Right cardiac atrium (tissue), 5 donors: ENCODE data around the gene SLC46A1. TPM values are rescaled to one million over a fixed set of nuclear protein-coding genes. Genes with fewer than 3 reads are reported as not detected.

Source experiments
- ATAC-seq, 2 donors: fragments of 200-7000 bp; cut with Tn5 transposase; one replicate each; pipeline versions ENCODE4 v1.8.0 to v1.9.1; 2020; ENCODE audit warnings: moderate library complexity in 2 of 2, mild to moderate bottlenecking in 1 of 2
- DNase-seq, 3 donors: peaks; one replicate each; pipeline ENCODE4 v3.0.0-alpha.2; 2020
- H3K27ac ChIP-seq: one replicate; pipeline ENCODE4 v1.5.1; 2013; ENCODE audit warnings: mild to moderate bottlenecking, low read length, control low read depth, moderate library complexity
- H3K27me3 ChIP-seq: one replicate; pipeline ENCODE4 v1.6.1; 2013; ENCODE audit not compliant: control insufficient read depth, insufficient read depth
- H3K4me1 ChIP-seq: one replicate; pipeline ENCODE4 v1.6.1; 2013; ENCODE audit warnings: low read length; ENCODE audit not compliant: control insufficient read depth, insufficient read depth
- H3K4me3 ChIP-seq: one replicate; pipeline ENCODE4 v1.5.1; 2013; ENCODE audit warnings: low read length, control low read depth
- H3K9me3 ChIP-seq: one replicate; pipeline ENCODE4 v1.6.1; 2013; ENCODE audit warnings: low read length; ENCODE audit not compliant: control insufficient read depth
- WGBS: extraction: QIAGEN DNeasy Blood & Tissue Kit; methylation state at CpG from one replicate; pipeline ENCODE4 v1.1.7; 2013; 5-methylcytosine and 5-hydroxymethylcytosine counted together
- intact Hi-C, 4 donors: fragments of 100-400 bp; cut with DNase I; formaldehyde crosslinking; loops; one replicate each; pipeline versions ENCODE4 v1.11.0 to v1.14.0; 2022 to 2023
- polyA plus RNA-seq: library from polyadenylated mRNA; stranded (reverse); fragments of 200-250 nt; gene quantifications from one replicate; pipeline ENCODE4 v1.2.3, GENCODE V29; 2013
- total RNA-seq, 4 donors: library from RNA; stranded (reverse); fragmentation: NEBNext Ultra II Directional; extraction: Animal tissue kit (Norgen Biotek cat#: 25700); gene quantifications; one replicate each; pipeline ENCODE4 v1.2.1, GENCODE V29; 2021
- donor health status: healthy with polysubstance abuse.
- donor health status: DM: no; HTN: yes; CAD: no.
- donor health status: DM: no; HTN: no; CAD: no.
- donor health status: DM: no; HTN: yes; CAD: no; lungs with severe emphysema.
- donor health status: DM: yes; HTN: yes; CAD: no.

Gene SLC46A1
- total and polyA plus RNA-seq, 5 donors = 3.0 to 9.2 (median 7.0) TPM

GRCh38 chr17:28404007-28404406 is 2.0 kb downstream of the SLC46A1 start:
- intact Hi-C loops = no loop called here
- no peak overlapping the region for H3K27ac ChIP-seq
- H3K9me3 ChIP-seq = no peaks in the 10 kb centered on the region

GRCh38 chr17:28402844-28403243 is 3.2 kb downstream of the SLC46A1 start:
- DNase-seq (no peak), ATAC-seq (no peak)
- H3K27ac ChIP-seq = no peak overlapping the region
- 90% methylated on average over 6 of the region's 6 CpGs for WGBS
- H3K27me3 ChIP-seq = no peaks in the 10 kb centered on the region
- H3K4me3 ChIP-seq = no peak overlapping the region
- intact Hi-C loops = no loop called here
- no peaks in the 10 kb centered on the region for H3K9me3 ChIP-seq
- H3K4me1 ChIP-seq = no peaks in the 10 kb centered on the region

More at GRCh38 chr17:28404007-28404406, 2.0 kb downstream of the SLC46A1 start:
- H3K4me1 ChIP-seq = no peaks in the 10 kb centered on the region
- H3K4me3 ChIP-seq = no peak overlapping the region
- ATAC-seq (no peak), DNase-seq (no peak)
- no peaks in the 10 kb centered on the region for H3K27me3 ChIP-seq
- 75% methylated on average over 2 of the region's 2 CpGs for WGBS

GRCh38 chr17:28402224-28402630 is 3.8 kb downstream of the SLC46A1 start:
- H3K4me1 ChIP-seq = no peaks in the 10 kb centered on the region
- H3K27ac ChIP-seq = no peak overlapping the region
- 36% methylated on average over 3 of the region's 3 CpGs for WGBS

GRCh38 chr17:28399808-28400207 is 6.2 kb downstream of the SLC46A1 start:
- Histone ChIP-seq H3K27ac (no peak overlapping the region), H3K4me3 (no peak overlapping the region), H3K9me3 (no peaks in the 10 kb centered on the region), H3K27me3 (no peaks in the 10 kb centered on the region), H3K4me1 (no peaks in the 10 kb centered on the region)
- no peak for DNase-seq
- intact Hi-C loops = no loop called here
- ATAC-seq = no peak
- WGBS = 91% methylated on average over 4 of the region's 4 CpGs

More at GRCh38 chr17:28402224-28402630, 3.8 kb downstream of the SLC46A1 start:
- no peaks in the 10 kb centered on the region for H3K9me3 ChIP-seq
- no peak overlapping the region for H3K4me3 ChIP-seq
- no peak for ATAC-seq
- no peak for DNase-seq
- H3K27me3 ChIP-seq = no peaks in the 10 kb centered on the region
- intact Hi-C loops = no loop called here

GRCh38 chr17:28398280-28398981 is 7.6 kb downstream of the SLC46A1 start:
- no peak for DNase-seq
- intact Hi-C loops = no loop called here
- peak in 1 of 2 donors; percentile 14 for ATAC-seq
- Histone ChIP-seq H3K9me3 (no peaks in the 10 kb centered on the region), H3K27me3 (no peaks in the 10 kb centered on the region), H3K4me3 (no peak overlapping the region), H3K27ac (no peak overlapping the region), H3K4me1 (no peaks in the 10 kb centered on the region)
- WGBS = 66% methylated on average over 6 of the region's 6 CpGs

GRCh38 chr17:28397687-28398279 is 8.2 kb downstream of the SLC46A1 start:
- H3K27me3 ChIP-seq = no peaks in the 10 kb centered on the region
- no peak overlapping the region for H3K27ac ChIP-seq
- H3K9me3 ChIP-seq = no peaks in the 10 kb centered on the region
- no peaks in the 10 kb centered on the region for H3K4me1 ChIP-seq
- no peak overlapping the region for H3K4me3 ChIP-seq
- intact Hi-C loops = no loop called here
- ATAC-seq (no peak), DNase-seq (no peak)
- 70% methylated on average over 7 of the region's 7 CpGs for WGBS

- no peak overlapping the region for H3K4me3 ChIP-seq
- no peaks in the 10 kb centered on the region for H3K9me3 ChIP-seq
- H3K27me3 ChIP-seq = no peaks in the 10 kb centered on the region
- intact Hi-C loops = no loop called here
- 99% methylated on average over 3 of the region's 3 CpGs for WGBS
- H3K27ac ChIP-seq = no peak overlapping the region
- DNase-seq (no peak), ATAC-seq (no peak)
- no peaks in the 10 kb centered on the region for H3K4me1 ChIP-seq
These were observed 8.7 kb downstream of the SLC46A1 start for GRCh38 chr17:28397275-28397674.

- H3K4me1 ChIP-seq = no peaks in the 10 kb centered on the region
- ATAC-seq = peak in 1 of 2 donors; percentile 7
- 75% methylated on average over 6 of the region's 6 CpGs for WGBS
These were observed 9.3 kb downstream of the SLC46A1 start for GRCh38 chr17:28396635-28397239.

GRCh38 chr17:28395968-28396367 is 10.0 kb downstream of the SLC46A1 start:
- peak; percentile 5 to 8 for ATAC-seq
- WGBS = 91% methylated on average over 6 of the region's 6 CpGs
- no peaks in the 10 kb centered on the region for H3K27me3 ChIP-seq
- intact Hi-C loops = no loop called here
- H3K27ac ChIP-seq = no peak overlapping the region
- H3K4me3 ChIP-seq = no peak overlapping the region
- DNase-seq = no peak
- no peaks in the 10 kb centered on the region for H3K9me3 ChIP-seq
- no peaks in the 10 kb centered on the region for H3K4me1 ChIP-seq

More at GRCh38 chr17:28396635-28397239, 9.3 kb downstream of the SLC46A1 start:
- Histone ChIP-seq H3K27ac (no peak overlapping the region), H3K27me3 (no peaks in the 10 kb centered on the region), H3K9me3 (no peaks in the 10 kb centered on the region), H3K4me3 (no peak overlapping the region)
- intact Hi-C loops = no loop called here
- DNase-seq = no peak

- ATAC-seq (no peak), DNase-seq (no peak)
- no peaks in the 10 kb centered on the region for H3K4me1 ChIP-seq
- no peak overlapping the region for H3K4me3 ChIP-seq
- no peaks in the 10 kb centered on the region for H3K9me3 ChIP-seq
- no peak overlapping the region for H3K27ac ChIP-seq
- intact Hi-C loops = no loop called here
- 62% methylated on average over 2 of the region's 2 CpGs for WGBS
- no peaks in the 10 kb centered on the region for H3K27me3 ChIP-seq
These were observed 10.6 kb downstream of the SLC46A1 start for GRCh38 chr17:28395426-28395825.

GRCh38 chr17:28394337-28395116 is 11.5 kb downstream of the SLC46A1 start:
- WGBS = 85% methylated on average over 7 of the region's 7 CpGs
- Histone ChIP-seq H3K4me3 (no peak overlapping the region), H3K4me1 (no peaks in the 10 kb centered on the region), H3K27me3 (no peaks in the 10 kb centered on the region), H3K27ac (no peak overlapping the region), H3K9me3 (no peaks in the 10 kb centered on the region)
- intact Hi-C loops = no loop called here
- ATAC-seq = no peak
- no peak for DNase-seq
